NB4 (cell line): Measurements from ENCODE around the gene ZNF366.

ENCODE experiments used
- CTCF ChIP-seq: IDR thresholded peaks from one replicate; pipeline ENCODE4 v1.5.1; 2012; ENCODE audit warnings: low read depth, low read length
- MYC ChIP-seq: IDR thresholded peaks from 2 replicates; pipeline ENCODE4 v1.6.1; 2011; ENCODE audit warnings: low read depth, low read length
- POLR2A ChIP-seq: IDR thresholded peaks from 2 replicates; pipeline ENCODE4 v1.6.1; 2011; ENCODE audit warnings: mild to moderate bottlenecking; ENCODE audit not compliant: insufficient read length; ENCODE audit errors: extremely low read depth
- TF ChIP-seq, protein P1 (sequence below): IDR thresholded peaks from 2 replicates; pipeline ENCODE4 v1.6.1; 2011; ENCODE audit warnings: low read depth, low read length

GRCh38 chr5:72412283-72413055, 94.7 kb downstream of the ZNF366 start:
- no peak for TF ChIP-seq CTCF
- TF ChIP-seq POLR2A, result no peak
- no peak for TF ChIP-seq MYC
- TF ChIP-seq, protein P1, sequence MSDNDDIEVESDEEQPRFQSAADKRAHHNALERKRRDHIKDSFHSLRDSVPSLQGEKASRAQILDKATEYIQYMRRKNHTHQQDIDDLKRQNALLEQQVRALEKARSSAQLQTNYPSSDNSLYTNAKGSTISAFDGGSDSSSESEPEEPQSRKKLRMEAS, result no peak
